Suprapubic skin (tissue), 4 donors: ENCODE measurements around the gene MAGEA2. TPM values are rescaled to one million over a fixed set of nuclear protein-coding genes. Genes with fewer than 3 reads are reported as not detected.
"Not testable (repeated sequence)": the region's sequence is repeated elsewhere in the genome, so short reads cannot be mapped to it uniquely, and the experiment has no call there.

Experiments
- DNase-seq, 2 donors: peaks; one replicate each; pipeline ENCODE4 v3.0.0-alpha.2; 2019; ENCODE audit warnings: low spot score in 2 of 2
- H3K27ac ChIP-seq: fragments of 200-600 bp; sonication (generic); one replicate; pipeline ENCODE4 v1.5.1; 2019
- H3K27me3 ChIP-seq: fragments of 200-600 bp; sonication (generic); one replicate; pipeline ENCODE4 v1.5.1; 2019
- H3K36me3 ChIP-seq: fragments of 200-600 bp; sonication (generic); one replicate; pipeline ENCODE4 v1.5.1; 2019
- H3K4me1 ChIP-seq: fragments of 200-600 bp; sonication (generic); one replicate; pipeline ENCODE4 v1.5.1; 2019
- H3K4me3 ChIP-seq: fragments of 200-600 bp; sonication (generic); one replicate; pipeline ENCODE4 v1.5.1; 2019; ENCODE audit warnings: mild to moderate bottlenecking
- H3K9me3 ChIP-seq: fragments of 200-600 bp; sonication (generic); one replicate; pipeline ENCODE4 v1.5.1; 2019
- CTCF ChIP-seq, 2 donors: fragments of 200-600 bp in 1 of 2; fragments of 450-650 bp in 1 of 2; sonication (generic) in 1 of 2; IDR thresholded peaks; one replicate each; pipeline ENCODE4 v1.5.1; 2016 to 2019; ENCODE audit warnings: antibody characterized with exemption in 2 of 2, mild to moderate bottlenecking in 1 of 2, moderate library complexity in 1 of 2
- EP300 ChIP-seq: sonication (generic); formaldehyde crosslinking; IDR thresholded peaks from one replicate; pipeline ENCODE4 v1.6.1; 2017; ENCODE audit warnings: antibody characterized with exemption
- POLR2A ChIP-seq, 2 donors: fragments of 450-650 bp; IDR thresholded peaks; one replicate each; pipeline ENCODE4 v1.6.1; 2017; ENCODE audit warnings: antibody characterized with exemption in 2 of 2, mild to moderate bottlenecking in 2 of 2, moderate library complexity in 2 of 2
- POLR2AphosphoS5 ChIP-seq, 3 donors: sonication (generic); formaldehyde crosslinking; IDR thresholded peaks; one replicate each; pipeline ENCODE4 v1.6.1; 2017; ENCODE audit warnings: antibody characterized with exemption in 3 of 3
- WGBS: methylation state at CpG from one replicate; pipeline ENCODE4 v1.1.5; 2018; 5-methylcytosine and 5-hydroxymethylcytosine counted together
- total RNA-seq, 4 donors: library from RNA; depleted of rRNA; stranded (reverse); fragments of >200 nt; gene quantifications; one replicate each; pipeline ENCODE4 v1.1.0, GENCODE V29; 2016

MAGEA2 gene, protein sequence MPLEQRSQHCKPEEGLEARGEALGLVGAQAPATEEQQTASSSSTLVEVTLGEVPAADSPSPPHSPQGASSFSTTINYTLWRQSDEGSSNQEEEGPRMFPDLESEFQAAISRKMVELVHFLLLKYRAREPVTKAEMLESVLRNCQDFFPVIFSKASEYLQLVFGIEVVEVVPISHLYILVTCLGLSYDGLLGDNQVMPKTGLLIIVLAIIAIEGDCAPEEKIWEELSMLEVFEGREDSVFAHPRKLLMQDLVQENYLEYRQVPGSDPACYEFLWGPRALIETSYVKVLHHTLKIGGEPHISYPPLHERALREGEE
- not detected for total RNA-seq

- not testable (repeated sequence) for H3K9me3 ChIP-seq, H3K27me3 ChIP-seq, H3K27ac ChIP-seq, H3K36me3 ChIP-seq, H3K4me3 ChIP-seq, DNase-seq, H3K4me1 ChIP-seq
- no CpG with 5 or more reads among the region's 35 CpGs for WGBS
Measured at GRCh38 chrX:152753686-152754650, at the start of gene MAGEA2. Gene MAGEA2 (minus strand): TSS chrX:152753842. CDS start chrX:152751363, 2,479 bp downstream.

GRCh38 chrX:152798945-152799344 is 45.3 kb upstream of the MAGEA2 start:
- no peak for DNase-seq
- no peak overlapping the region for H3K4me3 ChIP-seq
- no peak overlapping the region for H3K27ac ChIP-seq
- no peaks in the 10 kb centered on the region for H3K27me3 ChIP-seq
- TF ChIP-seq CTCF (IDR thresholded peaks at IDR 0.05) (no peak), POLR2AphosphoS5 (IDR thresholded peaks at IDR 0.05) (no peak), EP300 (no peak), POLR2A (IDR thresholded peaks at IDR 0.05) (no peak)
- no peaks in the 10 kb centered on the region for H3K4me1 ChIP-seq
- WGBS = 73% methylated on average over 1 of the region's 1 CpG
- no peaks in the 10 kb centered on the region for H3K9me3 ChIP-seq
- H3K36me3 ChIP-seq = no peaks in the 10 kb centered on the region

- H3K27ac ChIP-seq = not testable (repeated sequence)
Measured at GRCh38 chrX:152787062-152787461, 33.4 kb upstream of the MAGEA2 start.

GRCh38 chrX:152769549-152770289 is 16.1 kb upstream of the MAGEA2 start, which contains the start of gene MAGEA6:
Gene MAGEA6 (minus strand): TSS chrX:152769689. CDS start chrX:152767650, 2,039 bp downstream.
- H3K36me3 ChIP-seq, H3K27ac ChIP-seq, DNase-seq, H3K27me3 ChIP-seq, H3K4me1 ChIP-seq, H3K9me3 ChIP-seq, H3K4me3 ChIP-seq: not testable (repeated sequence)
- no CpG with 5 or more reads among the region's 29 CpGs for WGBS

More at GRCh38 chrX:152787062-152787461, 33.4 kb upstream of the MAGEA2 start:
- DNase-seq, H3K36me3 ChIP-seq, H3K4me1 ChIP-seq, H3K27me3 ChIP-seq, H3K4me3 ChIP-seq, H3K9me3 ChIP-seq: not testable (repeated sequence)
- no CpG with 5 or more reads among the region's 3 CpGs for WGBS

- not testable (repeated sequence) for H3K36me3 ChIP-seq, H3K4me1 ChIP-seq, H3K27ac ChIP-seq, H3K27me3 ChIP-seq, H3K4me3 ChIP-seq, DNase-seq, H3K9me3 ChIP-seq
- WGBS = 78% methylated on average over 8 of the region's 9 CpGs
Measured at GRCh38 chrX:152766562-152766961, 12.9 kb upstream of the MAGEA2 start.

DNA sequence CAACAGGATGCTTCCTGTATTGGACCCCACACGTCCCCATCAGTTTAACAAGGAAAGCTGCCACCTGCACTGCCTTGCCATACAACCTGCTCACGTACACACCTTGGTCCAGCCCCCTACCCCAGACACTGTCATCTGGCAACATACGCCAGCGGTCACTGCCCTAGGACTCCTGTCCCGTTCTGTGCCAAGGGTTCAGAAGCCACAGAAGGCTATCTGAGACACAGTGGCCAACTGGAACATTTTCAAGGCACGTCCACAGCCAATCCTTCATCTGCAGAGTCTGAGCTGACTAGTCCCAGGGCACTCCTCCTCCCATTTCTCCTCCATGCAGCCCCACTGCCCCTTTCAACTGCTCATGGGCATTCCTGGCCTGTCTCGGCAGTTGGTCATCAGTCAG is 7.9 kb upstream of the MAGEA2 start:
- H3K4me3 ChIP-seq, DNase-seq, H3K36me3 ChIP-seq, H3K27ac ChIP-seq, H3K4me1 ChIP-seq, H3K27me3 ChIP-seq, H3K9me3 ChIP-seq: not testable (repeated sequence)
- WGBS = no CpG with 5 or more reads among the region's 7 CpGs

DNA sequence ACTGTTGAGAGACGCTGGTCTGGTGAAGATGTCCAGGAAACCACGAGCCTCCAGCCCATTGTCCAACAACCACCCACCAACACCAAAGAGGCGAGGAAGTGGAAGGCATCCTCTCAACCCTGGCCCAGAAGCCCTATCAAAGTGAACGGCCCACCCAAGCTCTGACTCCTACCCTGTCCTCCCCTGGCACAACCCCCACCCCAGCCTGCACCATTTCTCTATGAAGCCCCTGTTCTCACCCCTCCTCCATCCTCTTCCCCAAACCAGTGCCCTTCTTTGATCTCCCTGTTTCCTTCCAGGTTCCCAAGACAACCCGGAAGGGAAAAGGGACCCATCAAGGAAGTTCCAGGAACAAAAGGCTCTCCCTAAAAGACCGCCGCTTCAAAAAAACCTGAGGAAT is 5.9 kb upstream of the MAGEA2 start:
- H3K27ac ChIP-seq, H3K9me3 ChIP-seq, H3K4me1 ChIP-seq, H3K27me3 ChIP-seq, H3K36me3 ChIP-seq, DNase-seq, H3K4me3 ChIP-seq: not testable (repeated sequence)
- 58% methylated on average over 5 of the region's 7 CpGs for WGBS

GRCh38 chrX:152758918-152759317 is 5.3 kb upstream of the MAGEA2 start, which contains the start of gene CSAG3:
Gene CSAG3 (plus strand): TSS chrX:152759218.
- H3K36me3 ChIP-seq, H3K4me1 ChIP-seq, DNase-seq, H3K27me3 ChIP-seq, H3K27ac ChIP-seq, H3K4me3 ChIP-seq, H3K9me3 ChIP-seq: not testable (repeated sequence)
- no CpG with 5 or more reads among the region's 2 CpGs for WGBS

GRCh38 chrX:152754871-152755270 is 1.2 kb upstream of the MAGEA2 start:
- not testable (repeated sequence) for H3K27ac ChIP-seq, H3K4me3 ChIP-seq, H3K9me3 ChIP-seq, DNase-seq, H3K4me1 ChIP-seq, H3K27me3 ChIP-seq, H3K36me3 ChIP-seq
- no CpG with 5 or more reads among the region's 5 CpGs for WGBS
